Measurements from ENCODE around the gene TNIP2. TPM values are rescaled to one million over a fixed set of nuclear protein-coding genes. Genes with fewer than 3 reads are reported as not detected.

TNIP2 gene
- total RNA-seq, 4 donors from 2014 or later, result 40.1 to 58.2 (median 45.5) TPM

DNA sequence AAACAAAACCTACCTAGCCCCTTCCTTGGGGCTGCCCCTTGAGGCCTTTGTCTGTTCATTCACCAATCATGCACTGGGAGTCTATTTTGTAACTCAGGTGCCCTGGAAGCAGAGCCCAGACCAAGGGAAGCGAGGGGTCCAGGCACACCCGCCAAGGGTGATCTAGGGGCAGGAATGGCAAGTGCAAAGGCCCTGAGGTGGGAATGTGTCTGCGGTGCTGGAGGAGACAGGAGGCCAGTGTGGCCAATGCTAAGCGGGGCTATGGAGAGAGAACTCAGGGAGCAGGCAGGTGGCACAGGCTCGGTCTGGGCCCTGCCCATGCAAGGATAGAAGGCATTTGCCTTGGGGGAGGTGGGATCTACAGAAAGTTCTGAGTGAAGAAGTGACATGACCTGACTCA lies 33.2 kb upstream of the TNIP2 start:
- TF ChIP-seq POLR2A (IDR thresholded peaks at IDR 0.05), result no peak
- TF ChIP-seq, protein P1, sequence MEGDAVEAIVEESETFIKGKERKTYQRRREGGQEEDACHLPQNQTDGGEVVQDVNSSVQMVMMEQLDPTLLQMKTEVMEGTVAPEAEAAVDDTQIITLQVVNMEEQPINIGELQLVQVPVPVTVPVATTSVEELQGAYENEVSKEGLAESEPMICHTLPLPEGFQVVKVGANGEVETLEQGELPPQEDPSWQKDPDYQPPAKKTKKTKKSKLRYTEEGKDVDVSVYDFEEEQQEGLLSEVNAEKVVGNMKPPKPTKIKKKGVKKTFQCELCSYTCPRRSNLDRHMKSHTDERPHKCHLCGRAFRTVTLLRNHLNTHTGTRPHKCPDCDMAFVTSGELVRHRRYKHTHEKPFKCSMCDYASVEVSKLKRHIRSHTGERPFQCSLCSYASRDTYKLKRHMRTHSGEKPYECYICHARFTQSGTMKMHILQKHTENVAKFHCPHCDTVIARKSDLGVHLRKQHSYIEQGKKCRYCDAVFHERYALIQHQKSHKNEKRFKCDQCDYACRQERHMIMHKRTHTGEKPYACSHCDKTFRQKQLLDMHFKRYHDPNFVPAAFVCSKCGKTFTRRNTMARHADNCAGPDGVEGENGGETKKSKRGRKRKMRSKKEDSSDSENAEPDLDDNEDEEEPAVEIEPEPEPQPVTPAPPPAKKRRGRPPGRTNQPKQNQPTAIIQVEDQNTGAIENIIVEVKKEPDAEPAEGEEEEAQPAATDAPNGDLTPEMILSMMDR (IDR thresholded peaks at IDR 0.05), result no peak
- H3K9me3 ChIP-seq, result no peaks in the 10 kb centered on the region
- H3K27me3 ChIP-seq, result no peaks in the 10 kb centered on the region
- peaks cover 33 to 66% (median 38%) of the 10 kb centered on the region in 3 donors for H3K4me1 ChIP-seq
- intact Hi-C loops (cut with DNase I), result no loop called here
- no peak overlapping the region for H3K4me3 ChIP-seq
- no peaks in the 10 kb centered on the region for H3K36me3 ChIP-seq
- DNase-seq, result no peak
- 91 to 94% methylated on average over 3 to 4 of the region's 5 CpGs for whole genome bisulfite sequencing, 2 donors
- H3K27ac ChIP-seq, result no peak overlapping the region

GRCh38 chr4:2788532-2789103 lies 32.5 kb upstream of the TNIP2 start:
- Histone ChIP-seq H3K4me1 (peaks cover 26 to 59% (median 31%) of the 10 kb centered on the region in 3 donors), H3K36me3 (no peaks in the 10 kb centered on the region), H3K9me3 (no peaks in the 10 kb centered on the region), H3K27ac (peak overlapping the region in 2 of 4 donors; percentile 71 to 79), H3K4me3 (no peak overlapping the region), H3K27me3 (no peaks in the 10 kb centered on the region)
- DNase-seq, result no peak
- WGBS, 2 donors, result 88% methylated on average over 1 of the region's 4 CpGs; no CpG with 5 or more reads in 1 of the 2 donors
- TF ChIP-seq, protein P1 (IDR thresholded peaks at IDR 0.05), result no peak
- no peak for TF ChIP-seq POLR2A (IDR thresholded peaks at IDR 0.05)
- intact Hi-C loops (cut with DNase I), result no loop called here

DNA sequence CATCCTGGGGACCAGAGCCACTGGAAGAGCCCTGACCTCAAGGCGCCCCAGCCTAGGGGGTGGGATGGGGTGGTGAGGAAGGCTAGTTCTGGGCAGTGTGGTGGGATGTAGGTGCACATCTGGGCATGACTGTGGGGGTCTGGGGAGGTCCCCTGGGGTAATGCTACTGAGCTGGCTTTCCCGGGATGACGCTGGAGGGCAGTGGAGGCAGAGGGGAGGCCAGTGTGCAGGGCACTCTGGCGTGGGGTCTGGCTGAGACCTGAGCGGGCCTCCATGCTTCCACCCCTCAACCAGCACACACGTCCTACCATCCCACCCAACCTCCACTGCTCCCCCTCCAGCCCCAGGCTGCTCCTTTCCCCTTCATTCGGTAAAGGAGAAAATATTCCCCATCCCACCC lies 32.0 kb upstream of the TNIP2 start:
- no peak for TF ChIP-seq POLR2A (IDR thresholded peaks at IDR 0.05)
- TF ChIP-seq, protein P1 (IDR thresholded peaks at IDR 0.05), result no peak
- intact Hi-C loops (cut with DNase I), result no loop called here
- DNase-seq, result no peak
- Histone ChIP-seq H3K9me3 (no peaks in the 10 kb centered on the region), H3K27ac (peak overlapping the region; percentile 39 to 79 (median 72)), H3K27me3 (no peaks in the 10 kb centered on the region), H3K4me1 (peaks cover 26 to 53% (median 31%) of the 10 kb centered on the region in 3 donors), H3K36me3 (no peaks in the 10 kb centered on the region), H3K4me3 (no peak overlapping the region)
- 60 to 78% methylated on average over 2 to 3 of the region's 7 CpGs for WGBS, 2 donors

- H3K4me1 ChIP-seq, result peaks cover 24 to 47% (median 25%) of the 10 kb centered on the region in 3 donors
- H3K4me3 ChIP-seq, result no peak overlapping the region
- no peaks in the 10 kb centered on the region for H3K9me3 ChIP-seq
- peak overlapping the region; percentile 39 to 79 (median 72) for H3K27ac ChIP-seq
- no peaks in the 10 kb centered on the region for H3K36me3 ChIP-seq
- 34 to 57% methylated on average over 3 to 7 of the region's 18 CpGs for WGBS, 2 donors
- TF ChIP-seq, protein P1 (IDR thresholded peaks at IDR 0.05), result no peak
- TF ChIP-seq POLR2A (IDR thresholded peaks at IDR 0.05), result no peak
- DNase-seq, result no peak
- H3K27me3 ChIP-seq, result no peaks in the 10 kb centered on the region
- intact Hi-C loops (cut with DNase I), result no loop called here
Observed at GRCh38 chr4:2787230-2788100, 31.3 kb upstream of the TNIP2 start.

GRCh38 chr4:2786794-2787229 lies 30.7 kb upstream of the TNIP2 start:
- Histone ChIP-seq H3K9me3 (no peaks in the 10 kb centered on the region), H3K27me3 (no peaks in the 10 kb centered on the region), H3K4me3 (no peak overlapping the region), H3K4me1 (peaks cover 20 to 41% (median 21%) of the 10 kb centered on the region in 3 donors), H3K36me3 (no peaks in the 10 kb centered on the region), H3K27ac (peak overlapping the region; percentile 11 to 74 (median 44))
- WGBS, 2 donors, result 82 to 84% methylated on average over 3 to 6 of the region's 9 CpGs
- DNase-seq, result no peak
- TF ChIP-seq, protein P1 (IDR thresholded peaks at IDR 0.05), result no peak
- TF ChIP-seq POLR2A (IDR thresholded peaks at IDR 0.05), result no peak
- intact Hi-C loops (cut with DNase I), result no loop called here
